NCI-H1417 treated with DMSO at 0.1 percent for 48 hours (cell line): ENCODE results near the gene WFIKKN1.

ENCODE experiments used
- DNase-seq: peaks from one replicate; lab custom pipeline; 2025; lab: John Stamatoyannopoulos, UW

WFIKKN1 gene

GRCh38 chr16:630815-631405 lies at the start of gene WFIKKN1:
TSS of gene WFIKKN1 (plus strand) at chr16:630985. CDS start at chr16:631254, 269 bp downstream.
- DNase-seq: no peak

- DNase-seq: no peak
These were observed 48.6 kb upstream of the WFIKKN1 start for GRCh38 chr16:582218-582613.

- no peak for DNase-seq
These were observed 48.0 kb upstream of the WFIKKN1 start for GRCh38 chr16:582614-583331.

GRCh38 chr16:583470-583814 lies 47.3 kb upstream of the WFIKKN1 start:
- no peak for DNase-seq

GRCh38 chr16:583815-584591 lies 46.8 kb upstream of the WFIKKN1 start:
- no peak for DNase-seq

- DNase-seq: no peak
These were observed 45.4 kb upstream of the WFIKKN1 start for GRCh38 chr16:585351-585750.

GRCh38 chr16:586047-586644 lies 44.6 kb upstream of the WFIKKN1 start:
- DNase-seq: no peak

GRCh38 chr16:586645-587590 lies 43.9 kb upstream of the WFIKKN1 start:
- DNase-seq: no peak

- DNase-seq: no peak
These were observed 42.2 kb upstream of the WFIKKN1 start for GRCh38 chr16:588639-588888.

GRCh38 chr16:588889-589657 lies 41.7 kb upstream of the WFIKKN1 start:
- DNase-seq: peak; percentile 78

GRCh38 chr16:589658-590187 lies 41.1 kb upstream of the WFIKKN1 start, which contains the start of gene RAB40C:
TSS of gene RAB40C (plus strand) at chr16:590066. CDS start at chr16:590292, 226 bp downstream.
- DNase-seq: peak; percentile 72

- DNase-seq: no peak
These were observed 40.5 kb upstream of the WFIKKN1 start for GRCh38 chr16:590188-590814.

- DNase-seq: no peak
These were observed 40.0 kb upstream of the WFIKKN1 start for GRCh38 chr16:590815-591200.

- no peak for DNase-seq
These were observed 39.6 kb upstream of the WFIKKN1 start for GRCh38 chr16:591231-591630.

- no peak for DNase-seq
These were observed 38.8 kb upstream of the WFIKKN1 start for GRCh38 chr16:591892-592517.

- DNase-seq: peak; percentile 9
These were observed 38.1 kb upstream of the WFIKKN1 start for GRCh38 chr16:592518-593306.

GRCh38 chr16:593406-593805 lies 37.4 kb upstream of the WFIKKN1 start:
- DNase-seq: no peak

GRCh38 chr16:593807-594206 lies 37.0 kb upstream of the WFIKKN1 start:
- no peak for DNase-seq

- no peak for DNase-seq
These were observed 35.7 kb upstream of the WFIKKN1 start for GRCh38 chr16:595094-595528.
